ENCODE results near the gene UBL7. TPM values are rescaled to one million over a fixed set of nuclear protein-coding genes. Genes with fewer than 3 reads are reported as not detected.
A peak's percentile ranks its signal among the peaks of the same experiment; 100 is the strongest.

Gene UBL7
- total RNA-seq, 1 experiment from 2014 or later = 83.4 TPM

DNA sequence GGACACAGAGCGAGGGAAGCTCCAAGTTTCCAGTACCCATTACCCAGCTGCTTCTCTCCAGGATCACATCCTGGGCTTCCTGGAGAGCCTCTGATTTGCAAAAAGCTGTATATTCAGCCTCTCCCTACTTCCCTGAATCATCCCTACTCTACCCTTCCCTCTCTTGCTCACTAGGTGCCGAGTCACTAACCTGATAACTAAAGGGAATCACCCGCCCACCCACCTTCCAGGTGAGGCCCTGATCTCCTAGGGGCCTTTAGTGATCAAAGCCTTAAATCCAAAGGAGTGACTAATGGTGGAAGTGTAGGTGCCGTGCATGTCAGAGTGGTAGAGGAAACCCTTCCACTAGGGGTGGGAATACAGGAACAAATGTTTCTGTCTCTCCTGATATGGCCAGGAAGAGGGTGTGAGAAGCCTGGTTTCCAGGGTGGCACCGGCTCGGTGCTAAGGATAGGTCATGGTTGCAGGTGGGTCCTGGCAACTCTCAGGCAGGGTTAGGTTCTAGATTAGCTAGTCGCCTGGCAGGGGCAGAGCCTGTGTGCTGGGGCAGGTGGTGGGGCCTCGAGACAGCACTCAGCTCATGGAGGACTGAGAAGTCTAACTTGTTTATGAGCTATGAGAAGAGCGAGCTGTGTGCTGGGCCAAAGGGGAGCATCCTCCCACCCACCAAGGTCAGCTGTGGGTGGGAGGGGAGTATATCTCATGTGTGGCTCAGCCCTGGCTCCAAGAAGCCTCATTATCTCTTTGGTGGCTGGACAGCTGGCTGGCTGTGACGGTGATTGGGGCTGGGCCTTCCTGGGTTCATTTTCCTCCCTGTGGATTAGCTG, 37.3 kb downstream of the UBL7 start:
- DNase-seq (ENCODE audit: low read depth) = no peak

DNA sequence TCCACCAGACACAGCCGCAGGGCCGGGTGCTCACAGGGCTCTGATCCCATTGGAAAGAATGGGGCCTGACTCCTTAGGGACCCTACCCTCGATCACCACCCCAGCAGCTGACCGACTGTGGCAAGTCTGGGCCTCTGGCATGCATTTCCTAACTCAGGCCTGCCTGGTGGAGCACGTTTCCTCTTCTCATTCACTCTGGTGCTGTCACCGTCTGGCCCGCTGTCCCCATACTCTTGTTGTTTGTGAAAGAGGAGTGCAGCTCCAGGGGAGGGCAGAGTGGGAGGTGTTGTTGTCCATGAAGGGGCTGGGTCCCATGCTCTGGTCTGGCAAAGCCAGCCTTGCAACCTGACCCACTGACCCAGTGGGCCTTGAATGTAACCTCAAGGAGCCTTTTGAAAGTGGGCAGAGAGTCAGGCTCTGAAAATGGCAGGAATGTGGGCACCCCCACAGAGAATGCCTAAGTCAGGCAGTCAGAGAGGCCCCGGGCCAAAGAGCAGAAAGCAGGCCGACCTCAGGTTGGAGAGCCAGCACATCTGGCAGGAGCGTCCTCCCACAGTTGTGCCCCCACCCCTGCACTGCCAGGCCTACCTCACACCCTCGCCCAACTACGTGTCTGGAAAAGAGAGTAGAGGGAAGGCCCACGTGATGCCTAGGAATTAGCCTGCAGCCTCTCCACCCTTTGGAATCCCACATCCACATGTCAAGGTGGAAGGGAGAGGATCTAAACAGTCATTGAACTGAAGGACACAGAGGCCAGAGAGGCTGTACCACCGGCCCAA, 38.1 kb downstream of the UBL7 start:
- DNase-seq (ENCODE audit: low read depth) = peak; percentile 92

DNA sequence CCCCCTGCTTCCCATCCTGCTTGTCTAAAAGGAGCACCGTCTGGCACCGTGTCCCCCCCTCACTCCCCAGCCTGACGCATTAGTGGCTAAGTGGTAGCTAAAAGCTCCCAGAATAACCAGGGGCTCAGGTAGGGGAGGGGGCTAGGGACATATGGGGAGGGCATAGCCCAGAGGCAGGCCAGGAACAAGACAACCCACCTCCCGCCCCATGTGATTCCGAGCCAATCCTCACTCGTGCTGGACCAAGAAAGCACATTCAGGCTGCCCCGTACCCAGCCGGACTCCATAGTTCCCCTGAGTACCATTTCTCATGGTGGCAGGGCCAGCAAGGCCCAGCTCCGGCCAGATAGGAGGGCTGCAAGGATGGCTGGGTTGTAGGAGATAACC, 38.7 kb downstream of the UBL7 start:
- DNase-seq (ENCODE audit: low read depth) = no peak

DNA sequence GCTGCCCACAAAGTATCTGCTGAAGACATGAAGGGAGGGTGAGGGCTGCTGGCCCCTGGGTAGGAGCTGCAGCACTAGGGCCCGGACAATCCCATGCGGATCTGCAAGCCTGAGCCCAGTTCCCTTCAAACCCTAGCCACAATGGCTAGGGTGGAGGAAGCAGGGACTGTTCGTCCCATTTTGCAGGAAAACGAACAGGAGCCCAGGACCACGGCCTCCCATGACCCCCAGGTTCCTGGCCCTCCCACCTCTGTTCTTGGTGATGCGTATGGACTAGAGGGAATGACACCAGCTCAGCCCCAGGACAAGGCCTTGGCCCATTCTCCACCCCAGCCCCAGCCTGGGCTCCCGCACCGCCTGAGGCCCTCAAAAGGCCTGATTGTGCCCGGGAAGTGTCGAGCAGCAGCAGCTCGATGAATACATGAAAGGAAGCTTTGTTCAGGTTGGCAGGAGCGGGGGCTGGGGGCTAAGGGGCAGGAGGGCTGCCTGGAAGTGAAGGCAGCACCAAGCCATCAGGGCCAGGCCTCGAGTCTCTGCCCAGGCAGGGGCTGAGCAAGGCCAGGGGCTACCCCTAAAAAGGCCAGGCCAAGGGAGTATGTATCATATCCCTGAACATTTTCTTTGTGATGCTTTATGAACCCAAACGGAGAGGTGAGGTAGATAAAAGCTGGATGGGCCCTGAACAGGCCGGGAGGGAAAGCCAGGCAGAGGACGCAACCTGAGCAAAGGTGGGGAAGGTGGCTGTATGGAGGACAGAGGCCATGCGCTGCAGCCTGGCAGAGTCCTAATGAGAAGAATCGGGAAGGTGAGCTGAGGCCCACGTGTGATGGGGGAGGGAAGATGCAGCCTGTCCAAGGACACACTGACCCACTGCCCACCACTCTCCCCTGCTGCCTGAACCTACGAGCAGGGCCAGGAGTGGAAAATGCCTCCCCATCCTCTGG, 39.4 kb downstream of the UBL7 start:
- DNase-seq (ENCODE audit: low read depth) = no peak

DNA sequence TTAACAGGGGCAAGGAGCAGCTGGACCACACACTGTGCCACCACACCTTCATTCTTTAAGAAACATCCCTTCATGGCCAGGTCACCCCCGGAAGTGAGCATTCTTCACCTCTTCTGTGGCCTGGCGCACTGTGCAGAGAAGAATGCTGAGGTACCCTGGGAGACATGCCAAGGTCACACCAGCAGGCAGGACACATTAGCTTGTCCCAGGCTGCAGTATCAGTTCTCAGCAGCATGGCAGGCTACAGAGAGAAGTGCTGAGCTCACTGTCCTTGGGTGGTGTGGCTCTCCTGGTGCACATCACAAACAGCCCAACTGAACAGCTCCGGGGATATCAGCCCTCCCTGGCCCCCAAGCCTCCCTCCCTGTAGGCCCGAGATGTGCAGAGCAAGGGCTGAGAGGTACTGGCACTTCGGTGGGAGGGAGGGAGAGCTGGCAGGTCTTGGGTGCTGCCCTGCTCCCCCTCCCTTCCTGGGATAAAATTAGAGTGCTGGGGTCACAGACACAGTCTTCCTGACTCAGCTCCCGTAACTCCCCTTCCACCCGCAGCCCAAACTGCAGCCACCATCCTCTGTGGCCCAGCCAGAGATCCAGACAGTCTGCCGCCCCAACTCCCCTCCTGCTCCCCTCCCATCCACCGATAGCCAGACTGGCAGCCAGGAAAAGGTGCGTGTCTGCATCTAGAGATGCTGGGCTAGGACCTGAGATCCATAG, 40.6 kb downstream of the UBL7 start:
- DNase-seq (ENCODE audit: low read depth) = peak; percentile 57

DNA sequence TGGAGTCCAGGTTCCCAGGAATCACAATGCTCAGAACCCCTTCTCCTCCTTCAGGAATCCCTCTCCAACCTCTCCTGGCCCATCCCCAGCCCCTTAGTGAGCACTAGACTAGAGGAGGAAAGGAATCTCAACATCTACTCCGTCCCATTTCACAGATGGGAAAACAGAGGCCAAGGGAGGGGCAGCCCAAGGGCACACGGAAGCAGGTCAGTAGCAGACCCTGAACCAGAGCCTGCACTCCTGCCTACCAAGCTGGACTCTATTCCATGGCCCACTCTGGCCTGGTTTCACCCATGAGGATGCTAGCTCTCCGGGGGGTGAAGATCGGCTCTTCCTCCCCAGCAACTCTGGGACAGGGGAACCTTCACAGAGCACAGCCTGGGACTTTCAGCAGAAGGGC, 41.5 kb downstream of the UBL7 start:
- no peak for DNase-seq (ENCODE audit: low read depth)

DNA sequence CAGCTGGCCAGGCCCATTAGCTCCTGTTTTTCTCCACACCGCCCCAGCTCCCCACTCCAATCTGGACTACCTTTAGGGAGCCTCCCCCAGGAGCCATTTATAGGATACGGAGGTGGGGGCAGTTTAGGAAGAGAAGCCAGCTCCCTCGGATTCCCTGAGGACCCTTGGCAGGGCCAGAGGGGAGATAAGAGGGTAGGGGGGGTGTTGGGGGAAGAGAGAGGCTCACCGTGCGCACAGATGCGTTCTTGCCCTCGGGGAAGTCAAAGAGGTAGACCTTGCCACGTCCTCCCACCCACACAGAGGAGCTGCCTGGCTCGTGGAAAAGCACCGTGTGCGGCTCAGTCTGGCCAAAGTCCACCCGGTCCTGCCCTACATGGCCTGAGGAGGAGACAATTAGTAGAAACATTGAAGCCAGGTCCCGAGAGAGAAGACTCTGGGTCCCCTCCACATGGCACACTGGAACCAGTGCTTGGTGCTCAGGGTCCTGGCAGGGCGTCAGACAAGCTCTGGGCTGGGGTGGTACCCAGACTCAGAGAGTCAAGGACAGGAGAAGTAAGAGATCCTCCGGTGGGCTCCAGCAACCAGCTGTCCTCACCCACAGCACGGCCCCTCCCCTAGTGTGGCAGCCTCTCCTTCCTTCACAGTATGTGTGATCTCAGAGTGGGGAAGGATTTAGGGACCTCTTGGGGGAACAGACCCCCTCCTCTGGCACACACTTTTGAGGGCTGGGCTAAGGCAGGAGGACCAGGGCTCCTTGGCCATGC, 42.2 kb downstream of the UBL7 start:
- no peak for DNase-seq (ENCODE audit: low read depth)

DNA sequence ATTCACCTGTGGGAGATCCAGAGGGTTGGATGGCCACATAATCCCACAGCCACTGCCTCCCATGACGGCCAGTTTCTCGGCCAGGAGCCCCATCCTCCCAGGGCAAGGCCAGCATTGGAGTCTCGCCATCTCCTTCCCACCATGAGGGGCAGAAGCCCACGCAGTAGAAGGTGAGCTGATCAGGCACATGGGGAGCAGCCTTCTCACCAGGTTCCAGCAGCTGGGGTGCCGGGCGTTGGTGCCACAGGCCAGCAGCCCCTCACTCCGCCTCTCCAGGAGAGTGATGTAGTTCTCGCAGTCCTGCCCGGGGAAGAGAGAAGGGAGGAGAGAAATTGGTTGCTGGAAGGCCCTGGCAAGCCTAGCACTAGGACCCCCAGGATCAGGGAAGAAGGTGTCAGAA, 43.3 kb downstream of the UBL7 start:
- DNase-seq (ENCODE audit: low read depth) = no peak

DNA sequence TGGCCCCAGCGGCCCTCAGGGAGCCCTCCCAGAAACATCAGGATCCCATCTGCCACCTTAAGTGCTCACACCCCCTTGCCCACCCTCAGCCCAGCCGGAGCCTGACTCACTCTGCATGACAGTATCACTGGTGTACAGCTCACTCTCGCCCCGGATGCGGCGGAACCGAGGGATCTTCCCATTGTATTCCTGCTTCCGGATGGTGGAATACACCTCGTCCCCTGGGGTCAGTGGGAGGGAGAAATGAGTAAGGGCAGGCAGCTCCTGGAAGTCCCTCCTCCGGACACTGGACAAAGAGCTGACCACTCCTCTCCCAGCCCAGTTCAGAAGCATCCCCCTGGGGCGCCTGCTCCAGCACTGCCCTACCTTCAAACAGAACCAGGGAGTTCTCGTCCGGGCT, 43.7 kb downstream of the UBL7 start:
- peak; percentile 99 for DNase-seq (ENCODE audit: low read depth)

DNA sequence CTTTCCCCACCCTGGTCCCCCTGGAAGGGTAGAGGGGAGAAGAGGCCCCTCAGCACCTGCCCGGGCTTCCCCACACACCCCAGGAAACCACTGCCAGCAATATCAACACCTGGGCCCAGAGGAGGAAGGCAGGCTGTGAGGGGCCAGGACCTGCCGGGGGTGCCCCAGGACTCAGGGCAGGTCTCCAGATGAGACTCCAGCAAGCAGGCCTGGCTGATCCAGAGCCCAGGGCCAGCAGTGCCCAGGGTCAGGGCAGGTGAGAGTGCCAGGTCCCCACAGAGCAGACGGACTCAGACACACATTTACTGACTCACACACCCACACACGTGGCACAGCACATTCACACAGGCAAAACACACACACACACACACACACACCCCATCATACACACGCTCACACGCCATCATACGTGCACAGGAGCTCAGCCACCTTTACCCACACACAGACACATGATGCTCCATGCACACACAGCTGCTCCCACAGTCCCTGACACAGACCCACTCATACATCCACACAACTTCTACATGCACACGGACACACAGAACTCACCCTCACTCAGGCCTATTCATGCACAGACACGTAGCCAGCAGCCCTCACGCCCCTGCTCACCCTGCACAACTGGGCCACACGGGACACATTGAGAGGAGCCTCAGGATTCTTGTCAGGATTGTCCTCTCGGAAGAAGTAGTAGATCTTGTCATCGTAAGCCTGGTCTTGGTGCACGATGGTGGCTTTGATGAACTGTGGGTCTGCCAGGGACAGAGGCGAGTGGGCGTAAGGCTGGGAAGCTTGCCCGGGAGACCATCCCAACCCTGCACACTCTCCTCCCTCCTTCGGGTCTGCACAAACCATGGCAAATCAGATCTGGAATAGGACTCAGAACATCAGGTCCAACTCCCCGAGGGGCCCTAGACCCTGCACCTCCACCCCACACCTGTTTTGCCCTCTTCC, 44.7 kb downstream of the UBL7 start:
- DNase-seq (ENCODE audit: low read depth) = no peak

DNA sequence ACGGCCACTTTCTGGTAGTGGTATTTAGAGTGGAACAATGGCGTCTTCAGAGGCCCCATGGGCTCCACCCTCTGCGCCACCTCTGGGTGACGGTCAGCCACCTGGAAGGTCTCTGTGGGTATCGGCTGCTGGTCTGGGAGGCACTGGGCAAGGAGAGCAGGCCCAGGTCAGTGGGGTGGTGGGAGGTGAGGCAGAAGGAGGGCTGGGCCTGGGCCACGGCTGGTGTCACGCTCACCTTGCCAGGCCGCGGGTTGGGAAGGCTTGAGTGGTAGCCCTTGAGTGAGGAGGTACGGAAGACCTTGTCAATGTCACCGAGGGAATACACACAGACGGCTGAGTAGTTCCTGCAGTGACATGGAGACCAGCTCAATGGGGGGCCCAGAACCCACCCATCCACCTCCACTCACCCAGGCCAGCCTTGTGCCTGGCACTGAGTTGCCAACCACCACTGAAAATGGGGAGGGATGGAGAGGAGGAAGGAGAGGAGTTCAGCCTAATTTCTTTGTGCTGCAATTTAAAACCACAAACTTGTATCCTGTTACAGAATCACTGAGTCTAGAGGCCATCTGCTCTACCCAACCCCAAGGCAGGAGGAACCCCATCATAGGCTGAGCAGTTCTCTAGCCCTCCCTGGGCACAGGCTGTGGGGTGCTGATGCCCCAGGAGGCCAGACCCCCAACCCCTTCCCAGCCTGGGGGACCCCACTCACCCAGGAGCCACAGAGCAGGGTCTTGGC, 46.2 kb downstream of the UBL7 start:
- DNase-seq (ENCODE audit: low read depth) = peak; percentile 52

DNA sequence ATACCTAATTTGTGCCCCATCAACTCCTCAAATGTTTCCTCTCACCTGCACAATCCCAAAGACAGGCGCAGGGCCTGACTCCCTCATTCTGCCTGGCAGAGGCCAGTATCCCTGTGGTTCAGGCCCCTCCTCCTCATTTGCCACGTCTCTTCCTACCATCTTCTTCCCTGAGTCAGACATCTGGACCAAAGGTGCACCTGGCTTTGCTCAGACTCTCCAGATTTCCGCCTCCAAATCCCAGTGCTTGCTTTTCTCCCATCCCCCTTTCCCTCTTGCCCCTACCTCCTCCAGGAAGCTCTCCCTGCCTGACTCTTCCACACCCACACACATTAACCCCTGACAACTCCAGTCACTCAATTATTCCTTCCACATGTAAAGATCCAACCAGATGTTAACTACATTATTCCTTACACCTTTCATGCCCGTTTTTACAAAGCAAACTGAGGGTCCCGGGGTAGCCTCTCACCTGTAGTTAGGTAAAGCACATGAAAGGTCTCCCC, 46.8 kb downstream of the UBL7 start:
- no peak for DNase-seq (ENCODE audit: low read depth)

DNA sequence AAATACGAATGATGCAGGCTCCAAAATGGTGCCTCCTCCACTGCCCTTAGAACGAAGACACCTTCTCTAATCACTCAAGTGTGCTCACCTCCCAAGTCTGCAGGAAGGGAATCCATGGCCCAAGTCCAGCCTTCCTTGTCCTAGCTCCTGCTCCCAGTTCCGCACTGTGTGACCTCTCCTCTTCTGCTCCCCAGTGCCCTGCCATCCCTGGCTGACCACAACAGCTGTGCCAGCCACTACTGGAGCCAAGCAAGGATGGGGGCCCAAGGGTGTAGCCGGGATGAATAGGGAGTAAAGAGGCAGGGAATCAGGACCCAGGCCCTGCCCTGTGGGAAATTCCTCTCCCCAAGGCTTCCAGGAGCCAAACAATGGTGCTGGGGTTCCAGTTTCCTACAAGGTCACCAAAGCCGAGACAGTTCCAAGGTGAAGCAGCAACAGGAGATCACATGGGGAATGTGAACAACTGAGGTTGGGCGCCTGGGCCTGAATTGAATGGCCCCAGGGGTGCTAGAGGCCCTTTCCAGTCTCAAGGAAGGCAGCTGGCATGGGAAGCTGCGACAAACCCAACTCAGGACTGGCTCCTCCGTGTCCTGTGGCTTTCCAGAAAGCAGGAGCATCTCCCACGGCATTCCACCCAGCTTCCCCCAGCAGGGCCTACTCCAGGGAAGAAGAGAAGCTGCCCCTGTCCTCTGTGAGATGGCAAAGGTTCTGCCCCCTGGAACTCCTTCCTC, 47.4 kb downstream of the UBL7 start:
- peak; percentile 76 for DNase-seq (ENCODE audit: low read depth)

DNA sequence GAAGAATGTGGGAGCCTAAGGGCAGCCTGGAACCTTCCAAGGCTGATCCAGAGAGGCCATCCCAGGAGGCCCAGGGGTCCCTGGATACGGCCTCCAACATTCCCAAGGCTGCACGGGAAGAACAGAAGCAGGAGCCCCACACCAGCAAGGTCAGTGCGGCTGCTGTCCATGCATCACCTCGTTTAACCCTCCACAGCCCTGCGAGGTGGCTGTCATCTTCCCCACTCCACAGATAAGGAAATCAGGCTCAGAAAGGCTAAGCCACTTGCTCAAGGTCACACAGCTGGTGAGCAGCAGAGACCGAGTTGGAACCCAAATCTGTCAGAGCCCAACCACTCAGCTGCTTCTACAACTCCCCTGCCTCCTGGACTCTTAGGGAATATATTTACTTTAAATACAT, 48.8 kb downstream of the UBL7 start:
- no peak for DNase-seq (ENCODE audit: low read depth)

DNA sequence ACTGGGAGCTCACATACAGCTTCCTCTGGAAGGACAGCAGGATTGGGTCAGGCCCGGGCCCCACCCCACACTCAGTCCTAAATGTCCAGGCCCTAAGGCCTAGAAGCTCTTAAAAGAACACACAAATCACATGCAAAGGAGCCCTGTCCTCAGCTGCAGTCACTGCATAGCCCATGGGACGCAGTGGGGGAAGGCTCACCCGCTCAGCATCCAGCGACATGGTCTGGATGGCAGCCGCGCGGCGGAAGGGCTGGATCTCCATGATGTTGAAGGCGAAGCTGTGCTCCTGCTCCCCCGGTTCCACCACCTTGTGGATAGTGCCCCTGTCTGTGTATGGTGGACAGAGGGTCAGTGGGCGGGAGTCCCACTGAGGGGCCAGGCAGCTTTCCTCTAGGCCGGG, 49.3 kb downstream of the UBL7 start:
- DNase-seq (ENCODE audit: low read depth) = no peak

DNA sequence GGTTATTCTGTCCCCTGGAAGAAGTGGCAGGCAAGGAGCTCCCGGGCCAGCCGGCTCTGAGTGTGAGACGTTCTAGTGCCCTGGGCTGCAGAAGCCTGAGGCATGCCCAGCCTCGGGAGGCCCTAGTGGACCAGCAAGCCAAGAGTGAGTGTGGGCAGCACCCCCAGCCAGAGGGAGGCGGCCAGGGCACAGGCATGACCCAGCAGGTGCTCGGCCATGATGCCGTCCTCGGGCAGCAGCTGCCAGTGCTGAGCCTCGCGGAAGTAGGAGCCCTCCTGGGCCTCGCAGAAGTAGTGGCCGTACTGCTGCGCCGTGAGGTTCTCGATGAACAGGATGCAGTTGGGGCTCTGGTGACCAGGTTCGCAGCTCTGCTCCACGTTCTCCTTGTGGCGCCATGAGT, 50.5 kb downstream of the UBL7 start:
- DNase-seq (ENCODE audit: low read depth) = no peak

DNA sequence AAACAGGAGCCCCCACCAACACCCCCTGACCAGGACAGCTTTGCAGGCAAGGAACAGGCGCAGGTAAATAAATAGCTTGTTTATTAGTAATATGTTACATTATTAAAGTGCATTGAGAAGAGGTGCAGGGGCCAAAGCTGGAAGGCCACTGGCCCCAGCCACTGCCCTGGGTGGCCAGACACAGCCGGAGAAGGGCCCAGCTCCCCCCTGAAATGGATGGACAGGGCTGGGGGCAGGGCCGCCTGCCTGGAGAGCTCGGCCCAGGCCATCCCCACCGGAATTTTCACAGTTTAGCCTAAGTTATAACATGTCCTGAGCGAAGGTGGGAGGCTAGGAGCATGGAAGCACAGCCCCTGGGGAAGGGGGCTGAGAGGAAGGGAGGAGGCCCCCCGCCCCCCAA, 51.7 kb downstream of the UBL7 start:
- no peak for DNase-seq (ENCODE audit: low read depth)

DNA sequence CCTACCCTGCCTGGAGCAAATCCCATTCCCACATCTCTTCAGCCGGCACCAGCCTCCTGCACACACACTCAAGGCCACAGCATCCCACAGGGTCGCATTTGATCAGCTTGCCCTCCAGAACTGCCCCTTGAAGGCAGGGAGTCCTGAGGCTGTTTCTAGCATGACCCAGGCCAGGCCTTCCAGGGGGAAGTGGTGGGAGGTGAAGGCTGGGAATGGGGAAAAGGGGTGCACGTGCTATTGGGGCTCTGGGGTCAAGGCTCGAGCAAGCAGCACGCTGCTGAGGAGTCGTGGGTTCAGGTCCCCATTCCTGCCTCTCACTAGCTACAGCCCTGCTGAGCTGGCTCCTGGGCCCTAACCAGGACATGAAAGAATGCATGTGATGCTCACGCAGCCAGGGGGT, 52.1 kb downstream of the UBL7 start:
- DNase-seq (ENCODE audit: low read depth) = no peak

All from LHCN-M2 (cell line).